HCT116 (cell line): ENCODE results near the gene GRIN2D.

Experiments
- CBX3 ChIP-seq: IDR thresholded peaks from 2 replicates; pipeline ENCODE4 v1.6.1; 2012; ENCODE audit warnings: low read depth
- ELF1 ChIP-seq: IDR thresholded peaks from 2 replicates; pipeline ENCODE4 v1.6.1; 2012; ENCODE audit warnings: low read depth, borderline replicate concordance
- EZH2 ChIP-seq: fragments of 200-600 bp; sonication (generic); IDR thresholded peaks from 2 replicates; pipeline ENCODE4 v1.6.1; 2017; ENCODE audit warnings: antibody characterized with exemption, mixed run types
- JUND ChIP-seq: IDR thresholded peaks from 2 replicates; pipeline ENCODE4 v1.6.1; 2012
- MAX ChIP-seq: IDR thresholded peaks from 2 replicates; pipeline ENCODE4 v1.6.1; 2012
- POLR2A ChIP-seq: IDR thresholded peaks from 2 replicates; pipeline ENCODE4 v1.7.0; 2011; ENCODE audit warnings: borderline replicate concordance; ENCODE audit not compliant: insufficient read depth, insufficient read length; ENCODE audit errors: extremely low read depth
- POLR2AphosphoS5 ChIP-seq: IDR thresholded peaks from 2 replicates; pipeline ENCODE4 v1.6.1; 2011; ENCODE audit warnings: mild to moderate bottlenecking, low read depth, low read length, moderate library complexity
- ZBTB33 ChIP-seq: IDR thresholded peaks from 2 replicates; pipeline ENCODE4 v1.6.1; 2011; ENCODE audit warnings: mild to moderate bottlenecking, low read length, moderate library complexity; ENCODE audit not compliant: insufficient replicate concordance; ENCODE audit errors: extremely low read depth
- ZFX ChIP-seq: fragments of 450-650 bp; IDR thresholded peaks from 2 replicates; pipeline ENCODE4 v1.6.1; 2017
- ZNF274 ChIP-seq: fragments of 200-500 bp; sonication (Bioruptor generic); IDR thresholded peaks from 2 replicates; pipeline ENCODE4 v1.6.1; 2014; ENCODE audit warnings: mild to moderate bottlenecking, low read depth, low read length, inconsistent platforms
- TF ChIP-seq, protein P1 (sequence below), 3 experiments: fragments of 200-600 bp in 1 of 3; sonication (generic) in 1 of 3; IDR thresholded peaks in 2 of 3; conservative IDR thresholded peaks in 1 of 3; 2 replicates each; pipeline ENCODE4 v1.5.1; 2012 to 2017; ENCODE audit warnings: low read depth in 2 of 3, low read length in 2 of 3, antibody characterized with exemption in 1 of 3, borderline replicate concordance in 1 of 3, control low read depth in 1 of 3, mild to moderate bottlenecking in 1 of 3, mixed read lengths in 1 of 3, mixed run types in 1 of 3, moderate library complexity in 1 of 3; ENCODE audit not compliant: insufficient read depth in 1 of 3

- TF ChIP-seq ZFX (peak; percentile 95), JUND (no peak), POLR2A (peak; percentile 56), MAX (peak; percentile 98), EZH2 (no peak), ELF1 (no peak), ZBTB33 (no peak), ZNF274 (no peak), POLR2AphosphoS5 (peak; percentile 85), CBX3 (no peak)
- TF ChIP-seq, protein P1, sequence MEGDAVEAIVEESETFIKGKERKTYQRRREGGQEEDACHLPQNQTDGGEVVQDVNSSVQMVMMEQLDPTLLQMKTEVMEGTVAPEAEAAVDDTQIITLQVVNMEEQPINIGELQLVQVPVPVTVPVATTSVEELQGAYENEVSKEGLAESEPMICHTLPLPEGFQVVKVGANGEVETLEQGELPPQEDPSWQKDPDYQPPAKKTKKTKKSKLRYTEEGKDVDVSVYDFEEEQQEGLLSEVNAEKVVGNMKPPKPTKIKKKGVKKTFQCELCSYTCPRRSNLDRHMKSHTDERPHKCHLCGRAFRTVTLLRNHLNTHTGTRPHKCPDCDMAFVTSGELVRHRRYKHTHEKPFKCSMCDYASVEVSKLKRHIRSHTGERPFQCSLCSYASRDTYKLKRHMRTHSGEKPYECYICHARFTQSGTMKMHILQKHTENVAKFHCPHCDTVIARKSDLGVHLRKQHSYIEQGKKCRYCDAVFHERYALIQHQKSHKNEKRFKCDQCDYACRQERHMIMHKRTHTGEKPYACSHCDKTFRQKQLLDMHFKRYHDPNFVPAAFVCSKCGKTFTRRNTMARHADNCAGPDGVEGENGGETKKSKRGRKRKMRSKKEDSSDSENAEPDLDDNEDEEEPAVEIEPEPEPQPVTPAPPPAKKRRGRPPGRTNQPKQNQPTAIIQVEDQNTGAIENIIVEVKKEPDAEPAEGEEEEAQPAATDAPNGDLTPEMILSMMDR (IDR thresholded peaks at IDR 0.05 in 2 of 3, conservative IDR thresholded peaks at IDR 0.05 in 1 of 3; ENCODE audit: borderline replicate concordance in 1 of 3, insufficient read depth in 1 of 3, low read depth in 2 of 3, low read length in 2 of 3), result no peak
Measured at GRCh38 chr19:48398375-48399235, 5.1 kb downstream of the GRIN2D start.
